ENCODE results near the gene URGCP. TPM values are rescaled to one million over a fixed set of nuclear protein-coding genes. Genes with fewer than 3 reads are reported as not detected.

URGCP gene
- total RNA-seq, 1 experiment from 2014 or later: 30.7 TPM

DNA sequence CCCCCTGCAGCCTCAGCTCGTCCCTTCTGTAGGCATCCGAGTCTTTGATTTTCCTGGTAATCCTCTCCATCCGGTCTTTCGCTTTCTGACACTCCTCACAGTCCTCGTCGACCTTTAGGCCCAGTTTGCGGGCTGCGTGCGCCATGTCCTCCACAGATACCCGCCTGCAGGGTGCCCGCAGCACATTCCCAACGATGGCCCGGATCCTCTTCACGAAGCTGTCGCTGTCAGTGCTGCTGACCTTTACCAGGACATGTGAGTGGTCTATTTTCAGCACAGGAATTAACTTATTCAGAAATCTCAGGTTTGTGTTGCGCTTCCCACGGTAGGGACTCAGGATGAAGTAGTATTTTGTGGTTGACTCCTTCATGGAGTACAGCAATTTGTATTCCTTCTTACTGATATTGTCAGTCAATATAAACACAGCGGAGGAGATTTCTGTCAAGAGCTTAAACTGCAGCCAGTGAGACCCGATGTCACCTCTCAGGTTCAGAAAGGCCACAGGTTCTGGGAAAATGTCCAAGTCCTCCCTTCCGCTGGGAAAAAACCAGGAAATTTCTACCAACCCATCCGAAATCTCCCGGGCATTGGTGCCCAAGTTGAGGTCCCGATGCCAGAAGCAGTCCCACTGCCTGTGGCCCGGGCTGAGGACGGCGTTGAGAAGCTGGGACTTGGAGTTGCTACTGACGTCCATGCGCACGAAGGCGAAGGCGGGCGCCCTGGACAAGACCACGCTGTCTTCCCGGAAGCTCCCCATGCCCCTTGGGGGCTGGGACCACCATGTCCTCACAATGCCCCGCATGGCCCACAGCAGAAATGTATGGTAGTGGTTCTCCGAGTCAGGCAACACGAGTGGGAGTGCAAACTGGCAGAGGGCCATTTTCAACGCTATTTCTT is 28.2 kb downstream of the URGCP start:
- Histone ChIP-seq H4K20me1 (ENCODE audit: control insufficient read depth, insufficient read depth, insufficient read length) (no peaks in the 10 kb centered on the region), H3T11ph (ENCODE audit: low read length) (no peak overlapping the region), H4K8ac (replicated peaks; ENCODE audit: insufficient read length, low read depth, low read length) (no peak overlapping the region), H3K23me2 (ENCODE audit: insufficient read length, low read depth, low read length, poor library complexity, severe bottlenecking) (no peaks in the 10 kb centered on the region), H3K27me3 (ENCODE audit: insufficient read depth, low read length) (no peaks in the 10 kb centered on the region), H3K4me2 (ENCODE audit: insufficient read depth, insufficient read length, low read length) (no peak overlapping the region), H2BK15ac (ENCODE audit: low read depth, low read length) (no peak overlapping the region), H4K91ac (ENCODE audit: insufficient read length, low read depth, low read length) (no peak overlapping the region), H3K79me1 (ENCODE audit: insufficient read depth, low read depth, low read length, poor library complexity, severe bottlenecking) (no peaks in the 10 kb centered on the region), H3K18ac (ENCODE audit: insufficient read length, low read depth, low read length) (no peak overlapping the region), H2BK5ac (ENCODE audit: insufficient read length, low read length) (no peak overlapping the region), H2AK5ac (ENCODE audit: insufficient read length, low read length) (no peak overlapping the region), H3K79me2 (ENCODE audit: insufficient read depth, low read length) (no peaks in the 10 kb centered on the region), H3K14ac (ENCODE audit: insufficient read depth, low read length) (no peak overlapping the region; the same call in 1 of the 2 replicates), H3K9me3 (ENCODE audit: control insufficient read depth, low read depth, low read length) (no peaks in the 10 kb centered on the region), H2BK20ac (ENCODE audit: low read depth, low read length, poor library complexity, severe bottlenecking) (no peak overlapping the region), H3K4ac (ENCODE audit: low read depth, low read length) (no peak overlapping the region), H3K56ac (ENCODE audit: insufficient read length, low read depth, low read length) (no peak overlapping the region), H3K4me1 (ENCODE audit: insufficient read depth, low read length) (peaks cover 4% of the 10 kb centered on the region; the same call in 1 of the 2 replicates), H3K9ac (ENCODE audit: extremely low read depth, insufficient read length, low read length) (no peak overlapping the region), H4K5ac (ENCODE audit: insufficient read length, low read depth, low read length) (no peak overlapping the region), H2AFZ (ENCODE audit: low read length) (no peak overlapping the region), H2BK120ac (ENCODE audit: low read depth, low read length, poor library complexity, severe bottlenecking) (no peak overlapping the region), H3K27ac (ENCODE audit: insufficient read length, low read depth, low read length) (no peak overlapping the region), H3K23ac (ENCODE audit: insufficient read length, low read depth, low read length) (no peak overlapping the region), H2BK12ac (ENCODE audit: insufficient read length, low read depth, low read length) (no peak overlapping the region)
- Mint-ChIP-seq H3K4me1 (peaks cover 10 to 20% of the 10 kb centered on the region in 2 experiments), H3K4me3 (no peak overlapping the region), H3K27me3 (ENCODE audit: low read depth) (no peaks in the 10 kb centered on the region), H3K9me3 (no peaks in the 10 kb centered on the region), H3K27ac (peak overlapping the region in 1 of 3 experiments; percentile 68; a peak in 2 of 7 replicates), H3K36me3 (ENCODE audit: insufficient read depth in 1 of 3, low read depth in 3 of 3) (peaks cover 10 to 64% (median 49%) of the 10 kb centered on the region in 3 experiments)
- no CpG with 5 or more reads among the region's 38 CpGs for WGBS (ENCODE audit: extremely low coverage, insufficient read length, low lambda C conversion rate)
- no peak for DNase-seq
- TF ChIP-seq, protein P1, sequence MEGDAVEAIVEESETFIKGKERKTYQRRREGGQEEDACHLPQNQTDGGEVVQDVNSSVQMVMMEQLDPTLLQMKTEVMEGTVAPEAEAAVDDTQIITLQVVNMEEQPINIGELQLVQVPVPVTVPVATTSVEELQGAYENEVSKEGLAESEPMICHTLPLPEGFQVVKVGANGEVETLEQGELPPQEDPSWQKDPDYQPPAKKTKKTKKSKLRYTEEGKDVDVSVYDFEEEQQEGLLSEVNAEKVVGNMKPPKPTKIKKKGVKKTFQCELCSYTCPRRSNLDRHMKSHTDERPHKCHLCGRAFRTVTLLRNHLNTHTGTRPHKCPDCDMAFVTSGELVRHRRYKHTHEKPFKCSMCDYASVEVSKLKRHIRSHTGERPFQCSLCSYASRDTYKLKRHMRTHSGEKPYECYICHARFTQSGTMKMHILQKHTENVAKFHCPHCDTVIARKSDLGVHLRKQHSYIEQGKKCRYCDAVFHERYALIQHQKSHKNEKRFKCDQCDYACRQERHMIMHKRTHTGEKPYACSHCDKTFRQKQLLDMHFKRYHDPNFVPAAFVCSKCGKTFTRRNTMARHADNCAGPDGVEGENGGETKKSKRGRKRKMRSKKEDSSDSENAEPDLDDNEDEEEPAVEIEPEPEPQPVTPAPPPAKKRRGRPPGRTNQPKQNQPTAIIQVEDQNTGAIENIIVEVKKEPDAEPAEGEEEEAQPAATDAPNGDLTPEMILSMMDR (conservative IDR thresholded peaks at IDR 0.05): no peak

Measured in H9 (cell line).